NCI-H748 (cell line): ENCODE measurements around the gene NLRP3.
"Not testable (repeated sequence)": the region's sequence is repeated elsewhere in the genome, so short reads cannot be mapped to it uniquely, and the experiment has no call there.

Experiments
- DNase-seq: peaks from one replicate; lab custom pipeline; 2025; ENCODE audit not compliant: unreplicated experiment; lab: John Stamatoyannopoulos, UW

Gene NLRP3

GRCh38 chr1:247415423-247416361 lies at the start of gene NLRP3:
NLRP3 (plus strand) TSS chr1:247416173; CDS start chr1:247418801, 2,628 bp downstream.
- DNase-seq = no peak

GRCh38 chr1:247366345-247366744 lies 49.6 kb upstream of the NLRP3 start:
- not testable (repeated sequence) for DNase-seq

GRCh38 chr1:247366926-247367645 lies 48.9 kb upstream of the NLRP3 start:
- no peak for DNase-seq

GRCh38 chr1:247367786-247368422 lies 48.1 kb upstream of the NLRP3 start:
- DNase-seq = no peak

GRCh38 chr1:247368490-247369145 lies 47.4 kb upstream of the NLRP3 start:
- DNase-seq = no peak

GRCh38 chr1:247370786-247371732 lies 44.9 kb upstream of the NLRP3 start:
- no peak for DNase-seq

- DNase-seq = no peak
These were observed 44.1 kb upstream of the NLRP3 start for GRCh38 chr1:247371801-247372259.

GRCh38 chr1:247373721-247374141 lies 42.2 kb upstream of the NLRP3 start:
- DNase-seq = peak; percentile 70

- DNase-seq = not testable (repeated sequence)
These were observed 41.2 kb upstream of the NLRP3 start for GRCh38 chr1:247374651-247375334.

GRCh38 chr1:247375747-247376146 lies 40.2 kb upstream of the NLRP3 start:
- DNase-seq = no peak

- DNase-seq = no peak
These were observed 39.3 kb upstream of the NLRP3 start for GRCh38 chr1:247376659-247377058.

- not testable (repeated sequence) for DNase-seq
These were observed 38.3 kb upstream of the NLRP3 start for GRCh38 chr1:247377656-247378055.

- no peak for DNase-seq
These were observed 37.5 kb upstream of the NLRP3 start for GRCh38 chr1:247378334-247379073.

GRCh38 chr1:247385283-247385682 lies 30.7 kb upstream of the NLRP3 start:
- DNase-seq = no peak

- DNase-seq = no peak
These were observed 29.8 kb upstream of the NLRP3 start for GRCh38 chr1:247386217-247386616.

GRCh38 chr1:247386687-247387086 lies 29.3 kb upstream of the NLRP3 start:
- no peak for DNase-seq

- DNase-seq = no peak
These were observed 28.9 kb upstream of the NLRP3 start for GRCh38 chr1:247387096-247387495.

- no peak for DNase-seq
These were observed 28.4 kb upstream of the NLRP3 start for GRCh38 chr1:247387565-247387964.
